HCT116 (cell line): ENCODE results near the gene ANKRD44. TPM values are rescaled to one million over a fixed set of nuclear protein-coding genes. Genes with fewer than 3 reads are reported as not detected.

Experiments used
- ATAC-seq: fragments of 200-7000 bp; cut with Tn5 transposase; 2 replicates; pipeline ENCODE4 v1.9.1; 2020; ENCODE audit warnings: mild to moderate bottlenecking, moderate library complexity
- BruUV-seq: library from RNA; stranded (reverse); fragments of 400-500 nt; replicated peaks from 2 replicates; lab custom pipeline; 2021; lab: Mats Ljungman, UMichigan
- CTCF ChIA-PET: fragments of 300-600 bp; sonication (Branson Sonifier 250); formaldehyde crosslinking; loops from one replicate; lab custom pipeline; 2021; ENCODE audit warnings: antibody characterized with exemption; lab: Charles Lee
- POLR2A ChIA-PET: fragments of 300-600, 350-600 bp; sonication (Branson Sonifier 250); formaldehyde crosslinking; loops from one replicate; lab custom pipeline; 2021; ENCODE audit warnings: antibody characterized with exemption; lab: Charles Lee
- RAD21 ChIA-PET, 2 experiments: fragments of 300-600 bp; sonication (Branson Sonifier 250); formaldehyde crosslinking; loops; one replicate each; lab custom pipeline; 2023; ENCODE audit warnings: low total read pairs in 2 of 2; ENCODE audit not compliant: uncharacterized antibody in 2 of 2, unreplicated experiment in 2 of 2, low non-redundant PET in 1 of 2; lab: Charles Lee
- DNase-seq: peaks from one replicate; pipeline ENCODE4 v3.0.0-alpha.2; 2010; ENCODE audit warnings: low read depth, low spot score
- H2AFZ ChIP-seq: fragments of 200-600 bp; shearing (Covaris generic), sonication (generic); 2 replicates; pipeline ENCODE4 v1.6.1; 2017; ENCODE audit warnings: low read depth, mixed run types, mixed read lengths, antibody characterized with exemption, low read length; ENCODE audit not compliant: poor library complexity, severe bottlenecking
- H3K27ac ChIP-seq: 2 replicates; pipeline ENCODE4 v1.5.1; 2012; ENCODE audit warnings: low read depth, low read length
- H3K27me3 ChIP-seq: fragments of 200-600 bp; sonication (generic); 2 replicates; pipeline ENCODE4 v1.6.1; 2016; ENCODE audit warnings: mixed run types, low read length, mixed read lengths; ENCODE audit not compliant: insufficient read depth
- H3K36me3 ChIP-seq, 2 experiments: fragments of 200-500 bp in 1 of 2; fragments of 200-600 bp in 1 of 2; sonication (Bioruptor generic) in 1 of 2; sonication (generic) in 1 of 2; 2 replicates each; pipeline versions ENCODE4 v1.5.1 to v1.6.1; 2014 to 2016; ENCODE audit warnings: low read length in 2 of 2, inconsistent platforms in 1 of 2, mixed read lengths in 1 of 2, mixed run types in 1 of 2; ENCODE audit not compliant: insufficient read depth in 2 of 2, control insufficient read depth in 1 of 2
- H3K4me1 ChIP-seq, 2 experiments: fragments of 200-600 bp in 1 of 2; sonication (generic) in 1 of 2; 2 replicates each; pipeline versions ENCODE4 v1.5.1 to v1.6.1; 2012 to 2017; ENCODE audit warnings: low read length in 2 of 2, inconsistent platforms in 1 of 2, mild to moderate bottlenecking in 1 of 2, mixed read lengths in 1 of 2, mixed run types in 1 of 2, moderate library complexity in 1 of 2; ENCODE audit not compliant: insufficient read depth in 2 of 2, control insufficient read depth in 1 of 2
- H3K4me2 ChIP-seq: fragments of 200-600 bp; sonication (generic); 2 replicates; pipeline ENCODE4 v1.6.1; 2017; ENCODE audit warnings: mixed run types, low read length, mixed read lengths
- H3K4me3 ChIP-seq, 2 experiments: fragments of 200-600 bp in 1 of 2; sonication (generic) in 1 of 2; replicated peaks in 1 of 2; 2 replicates each; pipeline ENCODE4 v1.5.1; 2011 to 2016; ENCODE audit warnings: low read length in 2 of 2, control low read depth in 1 of 2, low read depth in 1 of 2, mild to moderate bottlenecking in 1 of 2, mixed read lengths in 1 of 2, mixed run types in 1 of 2
- H3K79me2 ChIP-seq: fragments of 200-600 bp; sonication (generic); 2 replicates; pipeline ENCODE4 v1.6.1; 2017; ENCODE audit warnings: mild to moderate bottlenecking, mixed run types, low read length, moderate library complexity, mixed read lengths; ENCODE audit not compliant: insufficient read depth
- H3K9ac ChIP-seq: fragments of 200-600 bp; sonication (generic); 2 replicates; pipeline ENCODE4 v1.6.1; 2016; ENCODE audit warnings: low read length, mixed read lengths
- H3K9me2 ChIP-seq: fragments of 200-600 bp; sonication (generic), shearing (Covaris generic); 2 replicates; pipeline ENCODE4 v1.6.1; 2017; ENCODE audit warnings: mixed run types, mild to moderate bottlenecking, moderate library complexity; ENCODE audit not compliant: insufficient read depth
- H3K9me3 ChIP-seq, 2 experiments: fragments of 200-500 bp in 1 of 2; fragments of 200-600 bp in 1 of 2; sonication (Bioruptor generic) in 1 of 2; sonication (generic) in 1 of 2; 2 replicates each; pipeline ENCODE4 v1.6.1; 2014 to 2017; ENCODE audit warnings: low read length in 2 of 2, mixed read lengths in 2 of 2, inconsistent platforms in 1 of 2, low read depth in 1 of 2, mild to moderate bottlenecking in 1 of 2, mixed run types in 1 of 2, moderate library complexity in 1 of 2; ENCODE audit not compliant: control insufficient read depth in 1 of 2, insufficient read depth in 1 of 2
- H4K20me1 ChIP-seq: fragments of 200-600 bp; sonication (generic), shearing (Covaris generic); 2 replicates; pipeline ENCODE4 v1.6.1; 2017; ENCODE audit warnings: mixed run types, mild to moderate bottlenecking, moderate library complexity; ENCODE audit not compliant: insufficient read depth
- CBX3 ChIP-seq: IDR thresholded peaks from 2 replicates; pipeline ENCODE4 v1.6.1; 2012; ENCODE audit warnings: low read depth
- CEBPB ChIP-seq: IDR thresholded peaks from 2 replicates; pipeline ENCODE4 v1.6.1; 2012; ENCODE audit warnings: low read depth
- EGR1 ChIP-seq: IDR thresholded peaks from 2 replicates; pipeline ENCODE4 v1.6.1; 2012; ENCODE audit warnings: low read depth
- ELF1 ChIP-seq: IDR thresholded peaks from 2 replicates; pipeline ENCODE4 v1.6.1; 2012; ENCODE audit warnings: low read depth, borderline replicate concordance
- EZH2 ChIP-seq: fragments of 200-600 bp; sonication (generic); IDR thresholded peaks from 2 replicates; pipeline ENCODE4 v1.6.1; 2017; ENCODE audit warnings: antibody characterized with exemption, mixed run types
- FOSL1 ChIP-seq: IDR thresholded peaks from 2 replicates; pipeline ENCODE4 v1.6.1; 2012; ENCODE audit warnings: low read depth
- JUND ChIP-seq: IDR thresholded peaks from 2 replicates; pipeline ENCODE4 v1.6.1; 2012
- MAX ChIP-seq: IDR thresholded peaks from 2 replicates; pipeline ENCODE4 v1.6.1; 2012
- POLR2AphosphoS5 ChIP-seq: IDR thresholded peaks from 2 replicates; pipeline ENCODE4 v1.6.1; 2011; ENCODE audit warnings: mild to moderate bottlenecking, low read depth, low read length, moderate library complexity
- RAD21 ChIP-seq: IDR thresholded peaks from 2 replicates; pipeline ENCODE4 v1.6.1; 2012; ENCODE audit warnings: low read depth, mild to moderate bottlenecking
- SP1 ChIP-seq: IDR thresholded peaks from 2 replicates; pipeline ENCODE4 v1.6.1; 2012; ENCODE audit warnings: low read depth
- TCF7L2 ChIP-seq: IDR thresholded peaks from 2 replicates; pipeline ENCODE4 v1.7.0; 2011; ENCODE audit warnings: borderline replicate concordance, inconsistent platforms; ENCODE audit not compliant: insufficient read depth, insufficient read length; ENCODE audit errors: extremely low read depth
- YY1 ChIP-seq: IDR thresholded peaks from 2 replicates; pipeline ENCODE4 v1.6.1; 2011; ENCODE audit warnings: low read length, low read depth, moderate library complexity, mild to moderate bottlenecking; ENCODE audit not compliant: insufficient replicate concordance; ENCODE audit errors: extremely low read depth
- ZNF274 ChIP-seq: fragments of 200-500 bp; sonication (Bioruptor generic); IDR thresholded peaks from 2 replicates; pipeline ENCODE4 v1.6.1; 2014; ENCODE audit warnings: mild to moderate bottlenecking, low read depth, low read length, inconsistent platforms
- intact Hi-C: fragments of 100-400 bp; cut with micrococcal nuclease; formaldehyde crosslinking; loops from 2 replicates; pipeline ENCODE4 v1.10.0; 2022
- total RNA-seq: library from RNA; stranded (reverse); gene quantifications from one replicate; pipeline ENCODE4 v1.2.1, GENCODE V29; 2021; ENCODE audit not compliant: unreplicated experiment

The ANKRD44 gene
- total RNA-seq, 1 experiment from 2014 or later, result 2.7 TPM

GRCh38 chr2:197298609-197299008, 12.0 kb downstream of the ANKRD44 start:
- Histone ChIP-seq H3K27me3 (no peaks in the 10 kb centered on the region), H3K9ac (no peak overlapping the region), H3K79me2 (no peaks in the 10 kb centered on the region), H3K4me2 (no peak overlapping the region), H3K9me2 (no peaks in the 10 kb centered on the region), H3K4me1 (no peaks in the 10 kb centered on the region), H4K20me1 (no peaks in the 10 kb centered on the region), H3K9me3 (no peaks in the 10 kb centered on the region), H2AFZ (no peak overlapping the region), H3K4me3 (no peak overlapping the region), H3K27ac (no peak overlapping the region), H3K36me3 (no peaks in the 10 kb centered on the region)
- TF ChIP-seq CBX3 (no peak), FOSL1 (no peak), JUND (no peak), ELF1 (no peak), TCF7L2 (no peak), YY1 (no peak), ZNF274 (no peak), RAD21 (no peak), EZH2 (no peak), EGR1 (no peak), MAX (no peak), POLR2AphosphoS5 (no peak), CEBPB (no peak), SP1 (no peak)
- no TSS peak for BruUV-seq
- ATAC-seq (no peak), DNase-seq (no peak)
- ChIA-PET RAD21 (no interaction called here), POLR2A (no interaction called here), CTCF (no interaction called here)
- intact Hi-C loops, result no loop called here
